ENCODE results near the gene PTPRM. TPM values are rescaled to one million over a fixed set of nuclear protein-coding genes. Genes with fewer than 3 reads are reported as not detected.

PTPRM gene
- total RNA-seq, 1 donor from 2014 or later: 63.2 TPM

DNA sequence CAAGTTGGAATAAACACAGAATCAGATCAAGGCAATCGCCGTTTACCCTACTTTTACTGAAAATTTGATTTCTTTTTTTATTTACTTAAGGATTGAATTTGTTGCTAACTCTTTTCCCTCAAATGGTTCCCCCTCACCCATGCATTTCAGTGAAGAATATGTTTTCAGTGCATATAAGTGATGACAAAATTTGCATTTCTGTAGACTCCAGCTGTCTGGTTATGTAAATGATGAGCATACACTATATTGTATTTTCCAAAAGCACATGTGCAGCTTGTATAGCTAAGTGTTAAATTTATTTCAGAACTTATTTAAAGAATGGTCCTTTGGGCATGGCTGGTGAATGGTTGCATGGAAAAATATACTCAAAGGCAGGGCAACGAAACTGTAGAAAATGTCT, 437.7 kb downstream of the PTPRM start:
- no peak overlapping the region for H3K4me3 ChIP-seq (ENCODE audit: low read depth, low read length)
- TF ChIP-seq, protein P1, sequence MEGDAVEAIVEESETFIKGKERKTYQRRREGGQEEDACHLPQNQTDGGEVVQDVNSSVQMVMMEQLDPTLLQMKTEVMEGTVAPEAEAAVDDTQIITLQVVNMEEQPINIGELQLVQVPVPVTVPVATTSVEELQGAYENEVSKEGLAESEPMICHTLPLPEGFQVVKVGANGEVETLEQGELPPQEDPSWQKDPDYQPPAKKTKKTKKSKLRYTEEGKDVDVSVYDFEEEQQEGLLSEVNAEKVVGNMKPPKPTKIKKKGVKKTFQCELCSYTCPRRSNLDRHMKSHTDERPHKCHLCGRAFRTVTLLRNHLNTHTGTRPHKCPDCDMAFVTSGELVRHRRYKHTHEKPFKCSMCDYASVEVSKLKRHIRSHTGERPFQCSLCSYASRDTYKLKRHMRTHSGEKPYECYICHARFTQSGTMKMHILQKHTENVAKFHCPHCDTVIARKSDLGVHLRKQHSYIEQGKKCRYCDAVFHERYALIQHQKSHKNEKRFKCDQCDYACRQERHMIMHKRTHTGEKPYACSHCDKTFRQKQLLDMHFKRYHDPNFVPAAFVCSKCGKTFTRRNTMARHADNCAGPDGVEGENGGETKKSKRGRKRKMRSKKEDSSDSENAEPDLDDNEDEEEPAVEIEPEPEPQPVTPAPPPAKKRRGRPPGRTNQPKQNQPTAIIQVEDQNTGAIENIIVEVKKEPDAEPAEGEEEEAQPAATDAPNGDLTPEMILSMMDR (conservative IDR thresholded peaks at IDR 0.05; ENCODE audit: low read depth, low read length): no peak
- DNase-seq (ENCODE audit: low read depth): no peak

DNA sequence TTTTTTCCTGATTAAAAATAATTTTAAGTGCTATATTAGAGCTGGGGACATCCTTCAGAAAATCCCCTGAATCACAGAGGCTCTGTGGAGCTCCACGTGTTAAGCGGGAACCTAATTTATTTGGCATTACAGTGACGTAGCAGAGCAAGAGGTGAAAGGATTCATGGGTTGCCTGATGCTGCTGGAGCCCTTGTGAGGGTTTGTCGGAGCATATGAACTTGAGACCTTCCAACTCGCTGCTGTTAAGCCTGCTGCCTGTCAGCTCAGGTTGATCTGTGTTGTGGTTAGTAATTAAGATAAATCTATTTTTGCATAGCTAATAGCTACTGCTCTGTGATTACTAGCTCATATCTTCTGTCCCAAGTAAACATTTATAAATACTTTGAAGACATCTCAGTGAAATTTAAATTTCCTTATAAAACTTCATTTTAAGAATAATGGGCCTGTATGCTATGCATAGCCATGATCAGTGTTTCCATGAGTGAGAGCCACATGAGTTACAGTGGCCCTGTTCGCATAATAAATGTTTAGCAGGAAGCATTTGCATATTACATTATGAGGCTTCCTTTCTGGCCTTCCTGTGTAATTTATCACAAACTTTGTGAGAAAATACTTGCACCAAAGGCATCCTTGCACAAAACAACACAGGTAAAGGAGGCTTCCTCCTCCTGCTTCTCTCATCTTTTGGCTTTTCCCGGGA, 438.9 kb downstream of the PTPRM start:
- no peak for DNase-seq (ENCODE audit: low read depth)
- TF ChIP-seq, protein P1 (conservative IDR thresholded peaks at IDR 0.05; ENCODE audit: low read depth, low read length): no peak
- H3K4me3 ChIP-seq (ENCODE audit: low read depth, low read length): no peak overlapping the region

DNA sequence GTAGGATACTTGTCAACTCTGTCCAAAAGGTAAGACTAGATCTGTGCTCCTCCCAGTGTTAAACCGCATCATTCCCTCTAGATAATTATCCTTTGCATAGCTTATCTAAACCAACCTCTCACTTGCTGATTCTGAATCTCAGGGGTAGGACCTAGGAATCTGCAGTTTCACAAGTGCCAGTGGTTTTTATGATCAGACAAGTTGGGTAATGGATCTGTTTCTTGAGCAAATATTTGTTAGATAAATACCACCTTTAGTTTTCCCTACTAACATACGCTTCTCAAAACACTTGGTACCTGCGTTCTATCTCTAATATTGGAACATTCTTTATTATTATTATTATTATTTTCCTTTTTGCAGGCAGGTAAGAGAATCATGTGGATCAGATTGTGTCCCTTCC, 439.9 kb downstream of the PTPRM start:
- H3K4me3 ChIP-seq (ENCODE audit: low read depth, low read length): no peak overlapping the region
- DNase-seq (ENCODE audit: low read depth): no peak
- TF ChIP-seq, protein P1 (conservative IDR thresholded peaks at IDR 0.05; ENCODE audit: low read depth, low read length): no peak

DNA sequence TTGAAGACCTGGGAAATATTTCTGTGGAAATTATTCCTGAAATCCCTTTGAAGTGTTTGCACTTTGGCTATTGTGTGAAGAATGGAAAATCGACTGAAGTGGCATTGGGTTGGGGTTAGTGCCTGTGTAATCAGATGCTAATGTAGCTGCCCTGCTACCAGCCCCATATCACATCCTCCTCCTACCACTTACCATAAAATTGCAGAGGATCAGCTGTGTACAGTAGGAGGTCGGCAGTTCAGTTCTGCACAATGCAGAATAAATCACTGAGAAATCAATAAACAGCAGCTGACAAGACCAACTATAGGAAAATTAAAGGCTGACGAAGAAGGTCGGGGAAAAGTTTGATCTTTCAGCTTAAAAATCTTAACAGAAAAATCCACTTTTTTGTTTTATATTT, 440.9 kb downstream of the PTPRM start:
- TF ChIP-seq, protein P1 (conservative IDR thresholded peaks at IDR 0.05; ENCODE audit: low read depth, low read length): no peak
- DNase-seq (ENCODE audit: low read depth): no peak
- no peak overlapping the region for H3K4me3 ChIP-seq (ENCODE audit: low read depth, low read length)

DNA sequence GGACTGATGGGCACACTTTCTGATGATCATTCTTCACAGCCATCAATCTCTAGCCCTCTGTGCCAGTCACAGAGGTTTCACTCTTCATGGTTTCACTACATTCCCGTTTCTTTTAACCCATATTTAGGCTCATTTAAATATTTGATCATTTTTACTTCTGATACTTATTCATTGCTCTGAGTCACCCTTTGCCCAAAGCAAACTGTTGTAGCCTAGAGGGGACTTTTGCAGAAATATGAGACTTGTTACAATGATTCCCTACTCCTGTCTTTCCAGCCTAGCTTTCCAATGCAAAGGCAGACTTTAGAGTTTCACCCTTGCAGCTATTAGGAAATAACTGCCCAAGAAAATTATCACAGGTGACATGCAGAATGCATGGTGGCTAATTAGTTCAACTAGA, 444.2 kb downstream of the PTPRM start:
- TF ChIP-seq, protein P1 (conservative IDR thresholded peaks at IDR 0.05; ENCODE audit: low read depth, low read length): no peak
- H3K4me3 ChIP-seq (ENCODE audit: low read depth, low read length): no peak overlapping the region
- no peak for DNase-seq (ENCODE audit: low read depth)

DNA sequence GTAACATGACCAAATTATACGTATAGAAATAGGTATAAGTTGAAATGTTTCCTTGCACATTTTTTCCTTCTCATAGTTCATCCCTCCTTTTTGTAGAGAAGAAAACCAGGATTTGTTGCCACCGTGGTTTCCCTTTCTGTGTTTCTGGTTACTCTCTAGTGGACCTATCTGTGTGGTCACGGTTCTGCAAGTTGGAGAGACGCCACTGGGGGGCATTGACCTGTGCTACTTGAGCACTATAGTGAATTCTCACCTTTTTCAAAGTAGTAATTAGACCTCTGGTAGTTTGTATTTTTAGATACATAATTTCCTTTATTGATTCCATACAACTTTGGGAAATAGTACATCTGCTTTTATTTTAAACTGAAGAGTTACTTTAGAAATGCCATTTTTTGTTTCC, 444.8 kb downstream of the PTPRM start:
- DNase-seq (ENCODE audit: low read depth): no peak
- TF ChIP-seq, protein P1 (conservative IDR thresholded peaks at IDR 0.05; ENCODE audit: low read depth, low read length): peak; percentile 33
- no peak overlapping the region for H3K4me3 ChIP-seq (ENCODE audit: low read depth, low read length)

DNA sequence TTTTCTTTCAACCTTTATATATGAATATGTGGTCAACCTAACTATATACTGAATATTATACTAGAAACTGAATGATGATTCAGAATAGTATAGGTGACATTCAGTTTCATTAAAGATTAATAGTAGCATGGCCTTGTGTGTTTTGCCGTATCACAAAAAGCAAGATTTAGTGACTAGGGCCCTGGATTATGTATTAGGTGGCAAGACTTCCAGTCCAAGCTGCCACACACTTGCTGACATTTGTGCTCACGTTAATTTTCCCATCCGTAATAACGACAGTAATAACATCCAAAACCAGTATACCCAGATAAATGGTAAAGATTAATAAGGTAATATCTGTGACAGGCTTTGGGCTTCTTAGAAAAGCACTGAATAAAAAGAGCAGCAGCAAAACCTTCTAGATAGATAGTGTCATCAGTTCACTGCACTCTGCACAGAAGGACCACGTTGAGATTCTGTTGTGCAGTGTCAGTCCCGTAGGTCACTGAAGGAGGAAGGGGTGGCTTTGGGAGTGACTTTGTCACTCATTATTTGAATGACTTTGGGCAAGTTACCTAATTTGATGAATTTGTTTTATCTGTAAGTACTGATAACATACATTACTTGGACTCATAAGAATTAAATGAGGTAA, 451.7 kb downstream of the PTPRM start:
- DNase-seq (ENCODE audit: low read depth): no peak
- TF ChIP-seq, protein P1 (conservative IDR thresholded peaks at IDR 0.05; ENCODE audit: low read depth, low read length): no peak
- H3K4me3 ChIP-seq (ENCODE audit: low read depth, low read length): no peak overlapping the region
